NCI-H1694 (cell line): ENCODE measurements around the gene PLEKHM2.

Experiments
- DNase-seq: peaks from one replicate; lab custom pipeline; 2025; lab: John Stamatoyannopoulos, UW

The PLEKHM2 gene

GRCh38 chr1:15702722-15703550 lies 18.8 kb downstream of the PLEKHM2 start:
- no peak for DNase-seq

- DNase-seq: no peak
Measured at GRCh38 chr1:15703562-15703961, 19.4 kb downstream of the PLEKHM2 start.

GRCh38 chr1:15704526-15705183 lies 20.5 kb downstream of the PLEKHM2 start:
- DNase-seq: no peak

- DNase-seq: no peak
Measured at GRCh38 chr1:15705184-15705566, 21.1 kb downstream of the PLEKHM2 start.

- DNase-seq: no peak
Measured at GRCh38 chr1:15706751-15707150, 22.6 kb downstream of the PLEKHM2 start.

GRCh38 chr1:15707239-15707925 lies 23.3 kb downstream of the PLEKHM2 start:
- DNase-seq: no peak

GRCh38 chr1:15708486-15709137 lies 24.5 kb downstream of the PLEKHM2 start:
- no peak for DNase-seq

- no peak for DNase-seq
Measured at GRCh38 chr1:15709226-15709625, 25.1 kb downstream of the PLEKHM2 start.

- DNase-seq: no peak
Measured at GRCh38 chr1:15712168-15712567, 28.0 kb downstream of the PLEKHM2 start.

GRCh38 chr1:15714406-15715136 lies 30.5 kb downstream of the PLEKHM2 start:
- no peak for DNase-seq

GRCh38 chr1:15717418-15718125 lies 33.5 kb downstream of the PLEKHM2 start:
- no peak for DNase-seq

- DNase-seq: no peak
Measured at GRCh38 chr1:15718199-15718601, 34.1 kb downstream of the PLEKHM2 start.

- DNase-seq: no peak
Measured at GRCh38 chr1:15719381-15720120, 35.4 kb downstream of the PLEKHM2 start.

GRCh38 chr1:15720861-15721260 lies 36.7 kb downstream of the PLEKHM2 start:
- DNase-seq: no peak

GRCh38 chr1:15722411-15722810 lies 38.3 kb downstream of the PLEKHM2 start:
- DNase-seq: no peak

GRCh38 chr1:15722836-15723532 lies 38.9 kb downstream of the PLEKHM2 start:
- DNase-seq: no peak

GRCh38 chr1:15723631-15724246 lies 39.6 kb downstream of the PLEKHM2 start:
- peak; percentile 51 for DNase-seq

- no peak for DNase-seq
Measured at GRCh38 chr1:15724949-15725880, 41.1 kb downstream of the PLEKHM2 start.
